HL-60/S4 treated with phorbol 12-myristate 13-acetate at 8.2 ng/mL for 4 days and 3 days (cell line): ENCODE measurements around the gene HMCN2.

Experiments
- in situ Hi-C: fragments of 300-500 bp; cut with MboI; formaldehyde crosslinking; loops from 2 replicates; pipeline ENCODE4 v1.15.0; 2022; ENCODE audit warnings: low sequenced_read_pairs

HMCN2 gene

GRCh38 chr9:130356877-130357584 is 91.5 kb downstream of the HMCN2 start:
- in situ Hi-C loops, result no loop called here

GRCh38 chr9:130358928-130359327 is 93.4 kb downstream of the HMCN2 start:
- in situ Hi-C loops, result no loop called here

DNA sequence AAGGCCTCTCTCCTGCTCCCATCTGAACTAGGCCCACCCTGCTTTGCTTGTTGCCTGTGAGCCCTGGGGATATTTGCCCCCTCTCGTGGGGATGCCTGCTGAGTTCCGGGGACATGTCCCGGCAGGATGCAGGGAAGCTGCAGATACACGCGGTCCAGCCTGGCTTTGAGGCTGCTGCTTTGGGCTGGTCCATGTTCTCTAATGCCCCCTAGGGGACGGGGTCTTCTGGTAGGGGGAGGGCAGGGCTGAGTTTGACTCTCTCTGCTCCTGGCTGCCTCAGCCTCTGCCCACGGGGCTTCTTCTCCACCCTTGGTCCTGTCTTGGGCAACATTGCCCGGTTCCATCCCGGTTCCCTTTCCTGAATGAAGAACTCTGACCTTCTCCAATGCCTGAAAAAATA is 94.3 kb downstream of the HMCN2 start:
- in situ Hi-C loops, result no loop called here

GRCh38 chr9:130360672-130361071 is 95.1 kb downstream of the HMCN2 start:
- in situ Hi-C loops, result no loop called here

DNA sequence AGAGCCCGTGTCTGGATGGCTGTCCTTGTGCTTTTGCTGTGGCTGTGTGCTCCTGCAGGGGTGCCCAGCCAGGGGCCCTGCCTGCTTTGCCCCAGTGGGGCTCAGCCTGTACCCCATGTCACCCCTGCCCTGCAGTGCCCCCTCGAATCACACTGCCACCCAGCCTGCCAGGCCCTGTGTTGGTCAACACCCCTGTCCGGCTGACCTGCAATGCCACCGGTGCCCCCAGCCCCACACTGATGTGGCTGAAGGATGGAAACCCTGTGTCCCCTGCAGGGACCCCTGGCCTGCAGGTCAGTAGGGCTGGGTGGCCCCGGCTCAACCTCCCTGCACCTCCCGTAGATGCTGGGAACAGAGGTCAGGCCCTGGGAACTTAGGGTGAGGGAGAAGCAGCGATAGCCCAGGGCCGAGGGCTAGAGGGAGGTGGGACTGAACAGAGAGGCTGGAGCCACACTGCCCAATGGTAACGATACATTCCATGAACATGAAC is 96.4 kb downstream of the HMCN2 start:
- in situ Hi-C loops, result no loop called here

DNA sequence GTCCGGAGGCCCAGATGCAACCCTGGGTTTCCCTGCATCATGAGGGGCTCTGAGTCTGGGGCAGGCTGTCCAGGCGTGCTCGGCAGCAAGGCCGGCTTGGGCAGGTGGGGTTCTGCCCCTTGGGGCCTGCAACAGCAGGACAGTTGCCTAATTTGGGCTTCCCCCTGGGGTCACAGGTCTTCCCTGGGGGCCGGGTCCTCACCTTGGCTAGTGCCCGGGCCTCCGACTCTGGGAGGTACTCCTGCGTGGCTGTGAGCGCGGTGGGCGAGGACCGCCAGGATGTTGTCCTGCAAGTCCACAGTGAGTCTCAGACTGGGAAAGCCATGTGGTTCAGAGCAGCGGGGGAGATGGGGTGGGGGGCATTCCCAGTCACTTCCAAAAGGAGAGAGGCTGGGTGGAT is 97.1 kb downstream of the HMCN2 start:
- in situ Hi-C loops, result no loop called here

GRCh38 chr9:130363755-130364404 is 98.3 kb downstream of the HMCN2 start:
- in situ Hi-C loops, result no loop called here

DNA sequence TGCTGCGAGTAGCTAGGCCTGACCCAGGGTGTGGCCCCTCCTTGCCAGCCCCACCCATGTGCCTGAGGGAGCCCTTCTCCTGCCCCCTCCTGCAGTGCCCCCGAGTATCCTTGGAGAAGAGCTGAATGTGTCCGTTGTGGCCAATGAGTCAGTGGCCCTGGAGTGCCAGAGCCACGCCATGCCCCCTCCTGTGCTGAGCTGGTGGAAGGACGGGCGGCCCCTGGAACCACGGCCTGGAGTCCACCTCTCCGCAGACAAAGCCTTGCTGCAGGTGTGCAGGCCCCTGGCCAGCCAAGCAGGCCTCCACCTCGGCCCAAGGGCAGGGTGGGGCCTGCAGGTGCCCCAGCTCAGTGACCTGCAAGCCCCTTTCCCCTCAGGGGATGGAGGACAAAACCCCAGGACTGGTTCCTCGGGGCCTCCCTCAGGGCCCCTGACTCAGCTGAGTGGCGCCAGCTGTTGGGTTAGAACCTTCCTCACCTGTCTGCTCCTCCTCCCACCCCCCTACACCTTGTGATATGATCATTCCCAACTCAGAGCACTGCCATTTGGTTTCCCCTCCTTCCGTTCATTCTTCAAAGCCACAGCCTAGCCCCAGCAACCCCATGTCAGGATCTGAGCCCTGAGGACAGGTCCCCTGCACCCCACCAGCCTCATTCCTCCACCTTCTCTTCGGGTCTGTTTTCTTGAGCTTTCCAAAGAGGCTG is 99.2 kb downstream of the HMCN2 start:
- in situ Hi-C loops, result no loop called here

DNA sequence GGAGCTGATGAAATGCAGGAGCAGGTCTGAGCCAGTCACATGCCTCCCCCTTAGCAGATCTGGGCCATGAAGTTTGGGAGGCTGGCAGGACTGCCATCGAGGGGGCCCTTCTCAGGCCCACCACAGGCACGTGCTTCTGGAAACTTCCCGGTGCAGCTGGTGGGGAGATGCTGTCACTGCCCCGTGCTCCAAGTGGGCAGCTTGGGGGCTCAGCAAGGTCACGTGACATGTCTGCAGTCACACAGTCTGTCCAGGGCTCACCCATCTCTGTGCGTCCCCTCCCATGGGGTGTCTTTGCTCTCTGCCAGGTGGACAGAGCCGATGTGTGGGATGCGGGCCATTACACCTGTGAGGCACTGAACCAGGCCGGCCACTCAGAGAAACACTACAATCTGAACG is 99.8 kb downstream of the HMCN2 start:
- in situ Hi-C loops, result no loop called here

DNA sequence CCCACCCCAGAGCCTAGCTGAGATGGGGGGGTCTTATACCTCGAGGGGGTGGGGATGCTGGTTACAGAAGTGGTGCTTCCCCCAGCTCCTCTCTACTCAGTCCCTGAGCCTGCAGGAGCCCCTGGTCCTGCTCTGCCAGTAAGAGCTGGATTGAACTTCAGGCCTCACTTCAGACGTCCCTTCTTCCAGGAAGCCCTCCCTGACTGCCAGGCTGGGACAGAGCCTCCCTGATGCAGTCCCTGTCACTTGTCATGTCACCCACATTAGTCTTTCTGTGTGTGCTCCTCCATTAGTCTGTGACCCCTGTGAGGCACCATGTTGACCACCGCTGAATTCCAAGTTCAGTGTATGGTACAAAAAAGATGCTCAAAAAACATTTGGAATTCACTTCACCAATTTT is 100.5 kb downstream of the HMCN2 start:
- in situ Hi-C loops, result no loop called here

DNA sequence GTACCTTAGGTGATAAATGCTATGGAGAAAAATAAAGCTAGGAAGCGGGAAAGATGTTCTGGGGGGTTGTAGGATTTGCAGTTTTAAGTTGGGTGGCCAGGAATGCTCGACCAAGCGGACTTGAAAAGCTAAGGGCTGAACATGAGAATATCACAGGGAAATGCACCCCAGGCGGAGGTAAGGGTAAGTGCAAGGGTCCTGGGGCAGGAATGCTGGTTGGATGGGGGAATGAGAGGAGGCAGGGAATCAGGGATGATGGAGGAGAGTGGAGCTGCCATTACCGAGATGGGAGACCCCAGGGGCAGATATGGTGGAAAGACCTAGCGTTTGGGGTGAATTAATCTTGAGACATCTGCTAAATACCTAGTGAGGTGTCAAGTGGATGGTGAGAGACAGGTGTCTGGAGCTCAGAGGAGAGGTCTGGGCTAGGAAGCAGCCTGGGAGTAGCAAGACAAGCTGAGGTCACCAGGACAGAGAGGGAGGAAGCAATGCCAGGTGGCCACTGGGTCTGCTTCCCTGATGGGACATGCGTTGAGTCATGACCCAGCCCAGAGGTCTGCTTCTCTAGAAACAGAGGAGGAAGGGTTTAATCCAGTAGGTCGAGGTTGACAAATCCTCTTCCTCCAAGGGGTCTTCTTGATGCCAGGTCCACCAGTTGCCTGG is 101.5 kb downstream of the HMCN2 start:
- in situ Hi-C loops, result no loop called here

DNA sequence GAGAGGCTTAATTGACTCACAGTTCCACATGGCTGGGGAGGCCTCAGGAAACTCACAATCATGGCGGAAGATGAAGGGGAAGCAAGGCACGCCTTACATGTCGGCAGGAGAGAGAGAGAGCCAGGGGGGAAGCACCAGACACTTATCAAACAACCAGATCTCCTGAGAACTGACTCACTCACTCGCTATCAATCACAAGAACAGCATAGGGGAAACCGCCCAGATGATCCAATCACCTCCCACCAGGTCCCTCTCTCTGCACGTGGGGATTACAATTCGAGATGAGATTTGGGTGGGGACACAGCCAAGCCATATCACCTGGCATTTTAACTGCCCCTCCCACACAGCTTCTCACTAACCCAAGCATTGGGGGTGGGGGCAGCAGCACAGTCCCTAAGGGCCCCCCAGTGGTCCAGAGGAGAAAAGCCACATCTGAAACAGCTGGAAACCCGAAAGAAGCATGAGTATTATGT is 103.1 kb downstream of the HMCN2 start:
- in situ Hi-C loops, result no loop called here

DNA sequence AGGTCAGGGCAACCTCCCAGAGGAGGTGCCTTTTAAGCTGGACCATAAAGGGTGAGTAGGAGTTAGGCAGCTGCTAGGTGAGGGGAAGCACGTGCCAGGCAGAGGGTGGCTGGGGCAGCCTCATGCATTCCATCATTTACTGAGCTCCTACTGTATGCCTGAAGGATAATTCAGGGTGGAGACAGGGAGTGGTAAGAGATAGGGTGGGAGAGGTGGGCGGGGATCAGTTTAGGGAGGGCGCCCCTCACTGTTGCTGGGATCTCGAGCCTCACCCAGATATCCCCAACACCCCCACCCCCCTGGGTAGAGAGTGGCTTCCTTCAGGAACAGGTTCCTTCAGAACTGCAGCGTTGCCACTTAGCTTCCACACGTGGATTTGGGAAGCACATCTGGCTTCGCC is 104.7 kb downstream of the HMCN2 start:
- in situ Hi-C loops, result no loop called here

- in situ Hi-C loops, result no loop called here
These were observed 105.8 kb downstream of the HMCN2 start for GRCh38 chr9:130371196-130371966.

GRCh38 chr9:130372057-130372456 is 106.5 kb downstream of the HMCN2 start:
- in situ Hi-C loops, result no loop called here

DNA sequence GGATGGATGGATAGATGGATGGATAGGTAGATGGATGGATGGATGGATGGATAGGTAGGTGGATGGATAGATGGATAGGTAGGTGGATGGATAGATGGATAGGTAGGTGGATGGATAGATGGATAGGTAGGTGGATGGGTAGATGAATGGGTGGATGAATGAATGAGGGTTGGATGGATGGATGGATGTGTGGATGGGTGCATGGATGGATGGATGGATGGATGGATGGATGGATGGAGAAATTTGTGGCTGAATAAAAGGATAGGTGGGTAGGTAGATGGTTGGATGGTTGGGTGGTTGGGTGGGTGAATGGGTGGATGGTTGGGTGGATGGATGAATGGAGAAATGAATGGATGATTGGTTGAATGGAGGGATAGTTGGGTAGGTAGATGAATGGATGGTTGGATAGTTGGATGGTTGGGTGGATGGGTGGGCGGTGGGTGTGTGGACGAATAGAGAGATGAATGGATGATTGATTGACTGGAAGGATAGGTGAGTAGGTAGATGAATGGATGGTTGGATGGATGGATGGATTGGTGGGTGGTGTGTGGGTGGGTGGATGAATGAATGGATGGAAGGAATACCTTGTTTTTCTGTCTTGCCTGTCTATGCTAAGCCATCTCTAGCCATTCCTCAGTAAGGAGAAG is 108.2 kb downstream of the HMCN2 start:
- in situ Hi-C loops, result no loop called here

- in situ Hi-C loops, result no loop called here
These were observed 112.1 kb downstream of the HMCN2 start for GRCh38 chr9:130377612-130378011.

DNA sequence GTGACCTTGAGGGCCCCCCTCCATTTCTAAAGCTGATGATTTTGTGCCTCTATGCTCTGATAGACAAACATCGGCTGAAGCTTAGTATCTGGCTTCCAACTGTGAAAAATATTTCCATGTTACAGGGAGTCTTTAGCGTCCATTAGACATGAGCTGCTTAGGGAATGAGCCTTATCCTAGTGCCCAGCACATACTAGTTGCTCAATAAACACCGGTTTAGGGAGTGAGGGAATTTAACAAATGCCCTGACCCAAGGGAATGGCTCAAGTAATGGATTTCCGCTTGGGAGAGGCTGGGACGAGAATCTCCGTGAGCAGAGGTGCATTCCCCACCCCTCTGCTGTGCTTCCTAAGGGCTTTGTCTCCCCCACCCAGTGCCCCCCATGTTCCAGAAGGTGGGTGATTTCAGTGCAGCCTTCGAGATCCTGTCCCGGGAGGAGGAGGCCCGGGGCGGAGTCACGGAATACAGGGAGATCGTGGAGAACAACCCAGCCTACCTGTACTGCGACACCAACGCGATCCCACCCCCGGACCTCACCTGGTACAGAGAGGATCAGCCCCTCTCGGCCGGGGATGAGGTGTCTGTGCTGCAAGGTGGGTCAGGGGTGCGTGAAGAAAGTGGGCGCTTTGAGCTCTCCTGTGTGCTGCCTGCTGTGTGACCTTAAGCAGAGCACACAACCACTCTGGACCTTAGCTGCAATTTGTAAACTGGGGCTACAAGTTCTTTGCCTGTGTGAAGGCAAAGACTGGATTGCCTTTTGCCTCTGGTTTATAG is 113.5 kb downstream of the HMCN2 start:
- in situ Hi-C loops, result no loop called here

- in situ Hi-C loops, result no loop called here
These were observed 114.0 kb downstream of the HMCN2 start for GRCh38 chr9:130379649-130379970.
